ENCODE measurements around the gene RRP12. TPM values are rescaled to one million over a fixed set of nuclear protein-coding genes. Genes with fewer than 3 reads are reported as not detected.
A peak's percentile ranks its signal among the peaks of the same experiment; 100 is the strongest.

The RRP12 gene
- total and polyA plus RNA-seq, 12 donors, result 11.1 to 46.6 (median 22.3) TPM

DNA sequence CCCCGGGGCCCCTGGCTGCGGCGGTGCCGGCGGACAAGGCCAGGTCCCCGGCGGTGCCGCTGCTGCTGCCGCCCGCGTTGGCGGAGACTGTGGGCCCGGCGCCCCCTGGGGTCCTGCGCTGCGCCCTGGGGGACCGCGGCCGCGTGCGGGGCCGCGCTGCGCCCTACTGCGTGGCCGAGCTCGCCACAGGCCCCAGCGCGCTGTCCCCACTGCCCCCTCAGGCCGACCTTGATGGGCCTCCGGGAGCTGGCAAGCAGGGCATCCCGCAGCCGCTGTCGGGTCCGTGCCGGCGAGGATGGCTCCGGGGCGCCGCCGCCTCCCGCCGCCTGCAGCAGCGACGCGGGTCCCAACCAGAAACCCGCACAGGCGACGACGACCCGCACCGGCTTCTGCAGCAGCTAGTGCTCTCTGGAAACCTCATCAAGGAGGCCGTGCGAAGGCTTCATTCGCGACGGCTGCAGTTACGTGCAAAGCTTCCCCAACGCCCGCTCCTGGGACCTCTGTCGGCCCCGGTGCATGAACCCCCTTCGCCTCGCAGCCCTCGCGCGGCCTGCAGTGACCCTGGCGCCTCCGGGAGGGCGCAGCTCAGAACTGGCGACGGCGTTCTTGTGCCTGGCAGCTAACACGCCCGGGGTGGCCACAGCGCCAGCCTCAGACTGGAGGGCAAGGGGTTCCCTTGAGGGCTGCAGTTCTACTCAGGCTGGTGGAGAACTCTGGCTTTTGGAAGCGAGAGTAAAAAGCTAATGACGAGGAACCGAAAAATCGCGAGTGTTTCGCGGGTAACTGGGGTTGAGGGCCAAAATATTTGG lies 81.3 kb downstream of the RRP12 start:
- intact Hi-C loops (cut with DNase I), result loop anchor here in 3 of 10 donors (1.0 to 5.0 kb wide), 3 partner anchors 13 to 33 kb away; partner anchors contain the start of gene FRAT2 (in 1 of the 3)
- DNase-seq (peak; percentile 26 to 60), ATAC-seq (peak; percentile 21 to 60 (median 38))
- peaks cover 6 to 45% (median 24%) of the 10 kb centered on the region in 9 donors for H3K4me1 ChIP-seq
- WGBS, 2 donors, result 1% methylated on average over 74 to 83 of the region's 83 CpGs
- no peaks in the 10 kb centered on the region for H3K9me3 ChIP-seq
- TF ChIP-seq CTCF (IDR thresholded peaks at IDR 0.05), result peak in 2 of 9 donors; percentile 15 to 17
- no peaks in the 10 kb centered on the region for H3K27me3 ChIP-seq
- H3K36me3 ChIP-seq, result no peaks in the 10 kb centered on the region
- peak overlapping the region; percentile 59 to 100 (median 98) for H3K27ac ChIP-seq
- H3K4me3 ChIP-seq, result peak overlapping the region; percentile 51 to 97 (median 84)

DNA sequence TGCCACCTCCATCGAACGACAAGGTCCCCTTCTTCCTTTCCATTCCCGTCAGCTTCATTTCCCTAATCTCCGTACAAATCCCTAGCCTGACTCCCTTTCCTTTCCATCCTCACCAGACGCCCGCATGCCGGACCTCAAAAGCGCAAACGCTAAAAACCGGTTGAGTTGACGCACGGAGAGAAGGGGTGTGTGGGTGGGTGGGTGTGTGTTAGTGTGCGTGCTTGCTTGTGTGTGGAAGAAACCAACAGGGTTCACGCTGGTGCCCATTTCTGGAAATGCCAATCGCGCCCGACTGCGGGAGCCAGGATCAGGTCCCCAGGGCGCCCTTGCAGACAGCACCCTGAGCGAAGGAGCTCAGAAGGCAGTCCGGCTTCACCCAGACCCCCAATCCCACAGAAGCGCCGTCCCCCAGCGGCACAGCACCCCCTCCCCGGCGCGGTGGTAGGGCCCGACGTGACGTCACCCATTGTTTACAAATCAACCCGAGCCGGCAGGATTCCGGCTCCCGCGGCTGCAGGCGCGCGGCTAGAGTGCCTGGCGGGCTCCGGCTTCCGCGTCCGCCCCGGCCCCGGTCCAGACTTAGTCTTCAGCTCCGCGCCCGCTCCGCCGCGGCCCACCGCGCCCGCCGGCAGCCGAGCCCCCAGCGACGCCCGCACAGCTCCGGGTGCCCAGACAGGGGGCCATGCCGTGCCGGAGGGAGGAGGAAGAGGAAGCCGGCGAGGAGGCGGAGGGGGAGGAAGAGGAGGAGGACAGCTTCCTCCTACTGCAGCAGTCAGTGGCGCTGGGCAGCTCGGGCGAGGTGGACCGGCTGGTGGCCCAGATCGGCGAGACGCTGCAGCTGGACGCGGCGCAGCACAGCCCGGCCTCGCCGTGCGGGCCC lies 82.1 kb downstream of the RRP12 start, which contains the start of gene FRAT1:
TSS of gene FRAT1 (plus strand) at position 500 of the 880 bp plus-strand sequence. CDS start at position 683, 183 bp downstream.
- intact Hi-C loops (cut with DNase I), result loop anchor here in 1 of 10 donors (1.0 kb wide), 1 partner anchor 14 kb away; no protein-coding TSS in a partner anchor
- Histone ChIP-seq H3K4me1 (peaks cover 6 to 53% (median 24%) of the 10 kb centered on the region in 9 donors), H3K9me3 (no peaks in the 10 kb centered on the region), H3K27ac (peak within 1 kb of the TSS; percentile 96 to 100 (median 98)), H3K36me3 (no peaks in the 10 kb centered on the region), H3K27me3 (no peaks in the 10 kb centered on the region), H3K4me3 (peak within 1 kb of the TSS; percentile 51 to 97 (median 84))
- peak; percentile 92 to 93 for DNase-seq
- WGBS, 2 donors, result 0 to 1% methylated on average over 70 to 79 of the region's 79 CpGs
- TF ChIP-seq CTCF (IDR thresholded peaks at IDR 0.05), result no peak
- peak; percentile 88 to 96 (median 92) for ATAC-seq

GRCh38 chr10:97314671-97315070 lies 86.5 kb downstream of the RRP12 start:
- WGBS, 2 donors, result 70 to 72% methylated on average over 4 of the region's 4 CpGs
- intact Hi-C loops (cut with DNase I), result no loop called here
- H3K9me3 ChIP-seq, result no peaks in the 10 kb centered on the region
- no peak overlapping the region for H3K4me3 ChIP-seq
- peaks cover 0 to 24% (median 0%) of the 10 kb centered on the region in 9 donors for H3K4me1 ChIP-seq
- no peaks in the 10 kb centered on the region for H3K36me3 ChIP-seq
- TF ChIP-seq CTCF (IDR thresholded peaks at IDR 0.05), result no peak
- DNase-seq (no peak), ATAC-seq (no peak)
- no peak overlapping the region for H3K27ac ChIP-seq
- no peaks in the 10 kb centered on the region for H3K27me3 ChIP-seq

- Histone ChIP-seq H3K27ac (no peak overlapping the region), H3K4me3 (no peak overlapping the region), H3K4me1 (peaks cover 0 to 26% (median 0%) of the 10 kb centered on the region in 9 donors), H3K27me3 (no peaks in the 10 kb centered on the region), H3K9me3 (no peaks in the 10 kb centered on the region), H3K36me3 (no peaks in the 10 kb centered on the region)
- intact Hi-C loops (cut with DNase I), result no loop called here
- WGBS, 2 donors, result 81 to 87% methylated on average over 6 of the region's 6 CpGs
- no peak for DNase-seq
- no peak for ATAC-seq
- no peak for TF ChIP-seq CTCF (IDR thresholded peaks at IDR 0.05)
Observed at GRCh38 chr10:97312897-97313296, 88.2 kb downstream of the RRP12 start.

Data from heart right ventricle (tissue), 16 donors.